GM18505 (cell line): ENCODE data around the gene SPON1.
A peak's percentile ranks its signal among the peaks of the same experiment; 100 is the strongest.

Source experiments
- ATAC-seq: cut with Tn5 transposase; IDR thresholded peaks from one replicate; pipeline ENCODE4 v1.9.1; 2021; ENCODE audit not compliant: unreplicated experiment
- POLR2A ChIP-seq: IDR thresholded peaks from 4 replicates; pipeline ENCODE4 v1.6.1; 2011; ENCODE audit warnings: borderline replicate concordance; ENCODE audit not compliant: insufficient read depth, insufficient read length; ENCODE audit errors: extremely low read depth

The SPON1 gene

DNA sequence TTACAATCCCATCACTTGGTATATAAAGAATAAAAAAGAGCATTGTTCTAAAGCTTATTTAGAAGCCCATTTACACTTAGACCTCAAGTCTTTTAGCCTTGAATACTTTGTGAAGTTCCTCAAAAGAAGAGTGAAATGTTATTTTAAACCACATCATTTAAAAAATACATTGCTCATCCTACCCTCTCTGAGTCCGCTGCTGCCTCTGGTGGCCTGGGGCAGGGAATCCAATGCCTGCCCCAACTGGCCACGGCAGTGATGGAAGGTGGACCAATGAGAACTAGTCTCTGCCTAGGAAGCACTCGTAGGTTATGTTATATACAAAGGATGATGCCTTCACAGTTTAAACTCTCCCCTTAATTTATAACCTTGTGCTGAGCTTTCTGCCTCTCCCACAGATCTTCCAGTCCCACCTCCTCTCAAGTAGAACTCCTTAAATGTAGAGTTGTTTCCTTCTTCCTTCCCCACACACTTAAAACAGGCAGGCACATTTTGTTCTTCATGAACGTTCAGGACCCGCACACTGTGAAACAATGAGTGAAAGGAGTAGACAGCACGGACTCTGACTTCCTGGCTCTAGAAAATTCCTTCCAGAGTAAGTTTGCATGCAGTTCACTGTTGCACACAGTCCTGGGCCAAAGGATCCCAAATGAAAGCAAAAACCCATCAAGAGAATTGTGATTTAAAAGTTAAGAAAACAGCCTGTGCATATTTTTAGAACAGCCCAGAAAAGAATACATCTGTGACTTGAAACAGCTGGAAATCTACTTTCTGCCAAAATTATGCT lies 228.7 kb downstream of the SPON1 start:
- no peak for TF ChIP-seq POLR2A
- ATAC-seq, result no peak

DNA sequence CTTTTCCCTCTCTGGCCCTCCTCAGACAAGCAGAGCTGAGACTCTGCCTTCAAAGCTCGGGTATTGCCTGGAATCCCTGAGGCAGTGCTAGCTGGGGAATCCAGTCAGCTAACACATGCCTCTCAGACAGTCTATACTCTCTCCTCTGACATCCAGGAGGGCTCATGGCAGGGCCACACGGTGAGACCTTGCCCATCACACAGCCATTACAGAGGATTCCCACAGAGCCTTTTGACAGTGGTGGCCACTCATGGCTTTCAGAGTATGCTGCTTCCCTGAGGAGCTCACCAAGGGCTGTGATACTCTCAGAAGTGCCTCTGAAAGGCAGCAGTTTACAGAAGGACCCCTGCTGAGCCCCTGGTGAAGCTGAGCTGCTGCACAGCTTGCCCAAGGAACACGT lies 231.1 kb downstream of the SPON1 start:
- TF ChIP-seq POLR2A, result no peak
- ATAC-seq, result no peak

DNA sequence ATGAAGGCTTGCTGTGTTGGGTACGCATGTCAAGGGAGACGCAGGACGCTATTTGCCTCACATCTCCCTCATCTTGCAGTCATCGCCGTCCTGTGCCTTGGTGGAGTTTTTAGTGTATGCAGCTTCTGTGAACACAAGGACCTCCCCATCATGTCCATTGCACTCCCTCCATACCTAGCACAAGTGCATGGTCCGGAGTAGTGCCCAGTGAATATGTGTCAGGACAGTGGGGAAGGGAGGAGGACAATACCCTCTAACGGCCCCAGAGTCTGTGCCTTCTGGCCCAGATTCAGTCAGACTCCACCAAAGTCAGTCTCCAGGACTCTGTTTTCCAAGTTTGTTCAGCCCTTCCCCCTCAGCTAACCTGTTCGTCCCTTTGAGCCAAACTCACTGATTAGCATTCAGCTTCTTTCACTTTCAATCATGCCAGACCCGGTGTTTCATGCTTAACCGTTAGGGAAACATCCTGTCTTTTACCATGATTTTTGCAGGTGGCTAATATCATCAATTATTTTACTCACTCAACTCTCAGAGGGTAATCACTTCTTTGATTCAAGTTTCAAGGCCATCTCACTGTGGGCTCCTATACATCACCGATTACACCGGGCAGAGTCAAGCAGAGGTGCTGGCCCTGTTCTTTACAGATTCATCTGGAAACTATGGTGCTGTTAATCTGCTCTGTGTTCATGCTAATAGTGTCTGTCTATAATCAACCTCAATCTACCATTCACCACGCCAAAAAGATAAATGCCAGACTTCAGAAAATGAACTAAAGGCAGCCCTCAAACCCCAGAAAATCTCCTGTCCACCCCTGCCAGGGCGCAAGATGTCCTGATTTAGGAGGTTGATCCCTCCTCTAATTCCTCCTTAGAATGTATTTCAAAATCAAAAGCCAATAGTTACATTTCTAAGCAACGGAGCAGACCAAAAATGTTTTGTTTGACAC lies 240.0 kb downstream of the SPON1 start:
- no peak for TF ChIP-seq POLR2A
- ATAC-seq, result peak; percentile 76

DNA sequence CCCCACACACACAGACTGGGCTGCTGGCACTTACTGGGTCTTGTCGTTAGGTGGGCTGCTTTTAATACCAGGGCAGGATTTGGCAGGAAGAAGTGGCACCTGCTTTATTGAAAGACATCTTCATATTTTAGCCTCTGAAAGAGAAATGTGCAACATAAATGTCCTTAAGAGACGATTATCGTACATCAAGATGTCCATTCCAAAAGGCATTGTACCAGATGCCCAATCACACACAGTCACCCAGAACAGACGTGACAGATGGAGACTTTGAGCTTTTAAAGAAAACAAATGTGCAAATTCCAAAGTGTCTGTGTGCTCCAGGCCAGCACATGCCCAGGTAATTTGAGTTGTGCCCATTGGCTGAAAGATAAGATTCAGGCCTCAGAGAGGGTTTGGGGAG lies 240.8 kb downstream of the SPON1 start:
- no peak for TF ChIP-seq POLR2A
- ATAC-seq, result no peak

DNA sequence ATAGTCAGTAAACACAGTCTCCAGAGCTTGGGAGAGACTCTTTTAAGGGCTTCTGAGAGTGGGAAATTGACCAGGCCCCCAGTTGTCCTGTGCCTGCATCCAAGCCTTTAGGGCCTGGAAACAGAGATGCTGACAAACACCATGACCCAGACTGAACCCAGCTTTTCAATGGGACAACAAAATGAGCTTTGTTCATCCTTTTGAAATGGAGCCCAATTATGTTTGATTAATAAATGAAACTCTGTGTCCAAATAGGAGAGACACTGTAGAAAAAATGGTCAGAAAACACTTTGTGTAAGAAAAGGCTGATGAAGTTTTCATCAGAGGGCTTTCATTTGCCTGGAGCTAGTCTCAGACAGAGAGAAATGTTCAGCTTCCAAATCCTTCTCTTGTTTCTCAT lies 250.5 kb downstream of the SPON1 start:
- no peak for TF ChIP-seq POLR2A
- no peak for ATAC-seq

DNA sequence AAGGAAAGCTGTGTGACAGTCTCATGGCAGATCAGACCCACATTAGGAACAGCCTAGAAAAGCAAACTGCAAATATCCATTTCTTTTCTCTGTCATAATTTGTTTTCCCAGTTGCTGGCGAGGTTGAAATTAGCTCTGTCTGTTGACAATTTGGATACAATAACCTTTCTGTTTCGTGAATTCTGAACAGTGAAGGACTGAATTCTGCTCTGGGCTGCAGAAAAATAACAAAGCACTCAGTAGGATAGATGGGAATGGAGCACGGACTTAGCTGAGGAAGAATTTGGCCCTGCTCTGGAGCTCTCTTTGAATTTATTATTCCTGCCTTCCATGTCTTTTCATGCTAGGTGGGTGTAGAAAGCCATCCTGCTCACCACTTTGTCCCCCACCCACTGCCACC lies 256.2 kb downstream of the SPON1 start:
- ATAC-seq, result no peak

DNA sequence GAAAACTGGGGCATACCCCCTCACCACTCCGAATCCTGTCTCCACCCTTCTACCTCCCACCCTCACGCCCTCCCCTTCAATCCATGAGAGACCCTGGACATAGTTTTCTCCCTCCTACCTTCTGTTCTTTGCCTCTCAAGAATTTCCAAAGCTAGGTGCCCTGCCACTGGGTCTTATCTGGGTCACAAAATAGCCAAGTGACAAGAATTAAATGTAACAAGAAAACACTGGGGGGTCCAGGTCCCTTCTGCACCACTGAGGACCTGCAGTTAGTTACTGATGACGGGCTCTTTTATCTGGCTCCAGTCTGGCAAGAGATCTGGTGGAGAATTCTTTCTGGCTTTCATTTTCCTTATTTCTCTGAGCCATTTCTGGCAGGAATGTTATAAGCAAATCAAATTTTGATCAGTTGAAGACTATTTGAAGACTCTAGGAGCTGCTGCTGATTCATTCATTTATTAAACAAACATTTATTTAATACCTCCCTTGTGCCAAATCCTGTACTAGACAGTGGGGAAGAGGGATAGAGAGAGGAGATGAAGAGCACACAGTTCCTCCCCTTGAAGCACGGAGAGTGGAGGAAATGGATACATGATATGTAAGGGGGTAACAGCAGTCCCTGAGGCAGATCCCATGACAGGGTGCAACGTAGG lies 261.2 kb downstream of the SPON1 start:
- no peak for TF ChIP-seq POLR2A
- no peak for ATAC-seq

More for the DNA sequence above, 256.2 kb downstream of the SPON1 start:
- no peak for TF ChIP-seq POLR2A

DNA sequence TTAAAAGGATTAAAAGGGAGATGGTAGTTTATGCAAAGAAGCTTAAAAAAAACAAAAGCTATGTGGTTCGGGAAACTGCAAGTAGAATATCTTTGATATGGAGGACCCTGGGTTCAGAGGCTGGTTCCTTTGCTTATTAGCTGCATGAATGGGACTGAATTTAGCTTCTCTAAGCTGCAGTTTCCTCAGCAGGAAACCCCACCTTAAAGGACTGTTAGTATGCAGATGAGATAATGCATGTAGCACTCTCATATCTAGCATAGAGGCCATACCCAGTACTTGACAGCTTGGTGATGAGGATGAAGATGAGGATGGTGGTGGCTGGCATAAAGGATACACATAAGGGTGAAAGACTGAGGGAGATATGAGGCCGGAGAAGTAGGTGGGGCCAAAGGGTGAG lies 261.9 kb downstream of the SPON1 start:
- no peak for ATAC-seq

DNA sequence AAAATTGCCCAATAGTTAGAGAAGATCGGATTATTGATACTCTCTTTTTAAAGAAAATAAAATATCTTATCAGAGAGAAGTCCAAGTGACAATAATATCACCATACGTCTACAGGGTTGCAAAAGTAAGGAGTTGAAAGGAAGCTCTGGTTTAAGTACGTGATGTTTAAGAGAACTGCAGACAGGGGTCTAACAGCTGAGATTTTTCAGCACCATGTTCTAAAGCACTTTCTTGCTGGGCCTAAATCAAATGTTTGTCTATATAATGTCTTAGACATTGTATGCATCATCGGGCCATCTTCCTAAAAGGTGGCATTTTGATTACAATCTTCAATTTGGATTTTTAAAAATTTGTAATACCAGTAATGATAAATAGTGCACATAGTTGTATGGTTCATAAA lies 263.1 kb downstream of the SPON1 start:
- ATAC-seq, result no peak
- no peak for TF ChIP-seq POLR2A

More for the DNA sequence above, 261.9 kb downstream of the SPON1 start:
- no peak for TF ChIP-seq POLR2A

DNA sequence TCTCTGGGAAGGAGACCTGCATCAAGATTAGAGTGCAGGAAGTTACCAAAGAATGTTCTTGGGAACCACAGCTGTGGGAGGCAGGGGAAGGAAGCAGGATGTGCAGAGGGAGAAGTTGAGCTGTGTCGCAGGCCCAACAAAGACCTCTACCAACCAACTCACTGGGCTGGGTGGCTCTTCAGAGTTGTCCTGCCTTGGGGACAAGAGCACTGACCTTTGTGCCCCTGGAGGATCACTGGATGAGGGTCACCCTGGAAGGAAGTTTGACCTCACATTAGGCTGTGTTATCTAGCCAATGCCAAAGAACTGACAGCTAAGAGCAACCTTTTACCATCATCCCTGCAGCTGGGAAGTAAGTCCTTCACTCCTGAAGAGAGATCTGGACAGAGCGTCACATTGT lies 265.8 kb downstream of the SPON1 start:
- no peak for ATAC-seq
- TF ChIP-seq POLR2A, result no peak

DNA sequence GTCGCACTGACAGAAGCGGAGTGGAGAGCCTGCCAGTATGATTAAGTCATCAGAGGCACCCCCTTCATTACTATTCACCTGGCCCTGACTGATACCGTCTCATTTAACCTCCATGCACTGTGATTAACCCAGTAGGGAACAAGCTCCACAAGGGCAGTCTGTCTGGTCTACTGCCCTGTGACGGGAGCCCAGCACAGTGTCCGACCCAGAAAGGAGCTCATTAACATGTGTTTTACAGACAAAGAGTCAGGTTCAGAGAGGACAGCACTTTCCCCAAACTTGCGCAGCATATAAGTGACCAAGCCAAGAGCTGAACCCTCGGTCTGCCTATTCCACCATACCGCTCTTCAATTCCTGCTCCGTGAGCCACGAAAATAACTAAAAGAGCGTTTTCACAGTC lies 266.9 kb downstream of the SPON1 start:
- TF ChIP-seq POLR2A, result no peak

DNA sequence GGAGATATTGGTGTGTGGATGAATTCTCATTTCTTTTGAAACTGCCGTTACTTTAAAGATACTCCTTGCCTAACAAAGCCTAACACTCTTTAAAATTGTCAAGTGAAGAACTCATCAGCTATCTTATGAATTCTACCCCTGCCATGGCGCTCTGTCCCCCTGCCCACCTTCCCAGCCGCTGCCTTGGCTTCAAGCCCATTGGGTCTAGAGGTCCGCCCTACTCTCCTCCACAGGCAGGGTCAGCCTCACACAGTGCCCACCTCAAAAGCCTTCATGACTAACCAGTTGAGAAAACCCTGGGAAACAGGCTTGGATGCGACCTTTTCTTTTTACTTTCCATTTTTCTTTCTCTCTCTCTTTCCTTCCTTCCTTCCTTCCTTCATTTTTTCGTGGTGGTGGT lies 267.9 kb downstream of the SPON1 start:
- no peak for ATAC-seq
- TF ChIP-seq POLR2A, result no peak

More for the DNA sequence above, 266.9 kb downstream of the SPON1 start:
- no peak for ATAC-seq

DNA sequence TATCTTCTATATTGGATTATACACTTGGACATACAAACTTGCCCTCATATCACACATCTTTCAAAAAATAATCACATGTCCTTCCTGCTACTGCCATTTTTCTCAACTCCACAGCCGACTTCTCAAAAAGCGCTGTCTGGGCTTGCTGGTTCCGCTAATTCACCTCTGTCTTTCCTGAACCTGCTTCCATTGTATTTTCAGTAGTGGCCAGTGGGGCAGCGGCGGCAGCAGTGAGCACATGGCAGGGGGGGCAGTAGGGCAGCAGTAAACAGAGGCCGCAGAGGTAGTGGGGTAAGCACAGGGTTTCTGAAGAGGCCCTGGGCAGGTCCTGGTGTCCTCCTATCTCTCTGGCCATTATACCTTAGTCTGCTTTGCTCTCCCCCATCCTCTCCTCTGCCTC lies 270.1 kb downstream of the SPON1 start:
- no peak for ATAC-seq

DNA sequence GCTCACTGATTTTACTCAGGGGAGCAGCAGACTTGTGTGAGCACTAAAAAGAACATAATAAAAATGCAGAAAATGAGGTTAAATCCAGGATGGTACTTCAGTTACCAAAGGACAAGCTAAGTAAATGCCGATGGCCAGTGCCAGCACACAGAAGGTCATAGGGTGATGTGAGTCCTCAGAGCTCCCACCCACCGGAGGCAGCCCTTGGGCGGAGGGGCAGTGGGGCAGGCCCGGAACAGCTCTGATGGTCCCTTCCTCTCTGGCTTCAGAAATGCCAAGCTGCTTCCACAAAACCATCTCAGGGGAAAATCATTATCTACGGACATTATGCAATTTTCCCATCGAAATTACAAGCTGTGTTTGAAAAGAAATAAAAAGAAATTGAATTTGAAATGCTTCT lies 271.9 kb downstream of the SPON1 start:
- no peak for ATAC-seq
- no peak for TF ChIP-seq POLR2A

More for the DNA sequence above, 270.1 kb downstream of the SPON1 start:
- TF ChIP-seq POLR2A, result no peak

DNA sequence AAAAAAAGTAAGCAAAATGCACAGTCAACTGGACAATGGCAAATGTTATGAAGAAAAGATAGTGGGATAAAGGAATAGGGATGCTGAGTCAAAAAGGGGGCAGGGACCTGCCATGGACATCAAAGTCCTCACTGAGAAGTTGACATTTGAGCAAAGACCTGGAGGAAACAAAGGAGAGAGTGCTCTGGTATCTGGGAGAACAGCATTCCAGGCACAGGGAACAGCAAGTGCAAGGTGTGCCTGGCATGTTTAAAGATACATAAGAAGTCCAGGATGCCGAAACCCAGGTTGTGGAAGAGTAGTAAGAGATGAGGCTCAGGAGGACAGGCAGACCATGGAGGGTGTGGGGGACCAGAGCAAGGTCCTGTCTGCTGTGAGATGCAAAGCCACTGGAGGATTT lies 273.2 kb downstream of the SPON1 start:
- no peak for TF ChIP-seq POLR2A
- no peak for ATAC-seq
